Psoas muscle (tissue), 8 donors: Measurements from ENCODE around the gene SNORC. TPM values are rescaled to one million over a fixed set of nuclear protein-coding genes. Genes with fewer than 3 reads are reported as not detected.

ENCODE experiments used
- ATAC-seq, 4 donors: fragments of 200-7000 bp; cut with Tn5 transposase; one replicate each; pipeline ENCODE4 v1.9.1; 2020; ENCODE audit warnings: moderate library complexity in 3 of 4, mild to moderate bottlenecking in 2 of 4
- DNase-seq, 2 donors: peaks; one replicate each; pipeline ENCODE4 v3.0.0-alpha.2; 2020
- H3K27ac ChIP-seq: fragments of 200-600 bp; one replicate; pipeline ENCODE4 v1.8.0; 2022
- H3K27me3 ChIP-seq, 3 donors: fragments of 200-600 bp in 1 of 3; one replicate each; pipeline versions ENCODE4 v1.6.1 to v1.8.0; 2013 to 2022; ENCODE audit warnings: low read length in 2 of 3, mild to moderate bottlenecking in 2 of 3, moderate library complexity in 1 of 3; ENCODE audit not compliant: insufficient read depth in 3 of 3
- H3K36me3 ChIP-seq, 2 donors: fragments of 200-600 bp in 1 of 2; one replicate each; pipeline versions ENCODE4 v1.6.1 to v1.8.0; 2013 to 2022; ENCODE audit warnings: low read depth in 1 of 2, mild to moderate bottlenecking in 1 of 2, moderate library complexity in 1 of 2; ENCODE audit not compliant: insufficient read depth in 1 of 2
- H3K4me1 ChIP-seq: fragments of 200-600 bp; one replicate; pipeline ENCODE4 v1.8.0; 2022
- H3K4me3 ChIP-seq: fragments of 200-600 bp; one replicate; pipeline ENCODE4 v1.8.0; 2022; ENCODE audit warnings: mild to moderate bottlenecking
- H3K9me3 ChIP-seq: fragments of 200-600 bp; one replicate; pipeline ENCODE4 v1.8.0; 2022
- CTCF ChIP-seq: fragments of 200-600 bp; IDR thresholded peaks from one replicate; pipeline ENCODE4 v1.8.0; 2022; ENCODE audit warnings: antibody characterized with exemption
- WGBS, 3 donors: extraction: QIAGEN DNeasy Blood & Tissue Kit; methylation state at CpG; one replicate each; pipeline versions ENCODE4 v1.1.6 to v1.1.7; 2013; 5-methylcytosine and 5-hydroxymethylcytosine counted together
- intact Hi-C, 2 donors: fragments of 100-400 bp; cut with DNase I; formaldehyde crosslinking; loops; one replicate each; pipeline versions ENCODE4 v1.11.0 to v1.14.2; 2022
- polyA plus RNA-seq, 3 donors: library from polyadenylated mRNA; stranded (reverse); fragments of 200-250 nt; gene quantifications; one replicate each; pipeline ENCODE4 v1.2.3, GENCODE V29; 2013
- total RNA-seq, 4 donors: library from RNA; stranded (reverse); fragmentation: NEBNext Ultra II Directional in 2 of 4; extraction: Animal tissue kit (Norgen Biotek cat#: 25700) in 2 of 4; gene quantifications; one replicate each; pipeline versions ENCODE4 v1.2.1 to v1.2.4, GENCODE V29; 2021 to 2023
- donor health status: healthy with polysubstance abuse.
- donor health status: DM: no; HTN: no; CAD: no; lungs with moderate emphysema.
- donor health status: Bipolar disorder and iron deficiency.
- donor health status: healthy.
- donor health status: DM: yes; HTN: yes; CAD: no.
- donor health status: DM: no; HTN: no; CAD: no.
- donor health status: DM: no; HTN: no; CAD: no.
- donor health status: DM: yes; HTN: yes; CAD: no.

SNORC gene
- total and polyA plus RNA-seq, 7 donors: 0.06 to 2.1 (median 0.63) TPM

DNA sequence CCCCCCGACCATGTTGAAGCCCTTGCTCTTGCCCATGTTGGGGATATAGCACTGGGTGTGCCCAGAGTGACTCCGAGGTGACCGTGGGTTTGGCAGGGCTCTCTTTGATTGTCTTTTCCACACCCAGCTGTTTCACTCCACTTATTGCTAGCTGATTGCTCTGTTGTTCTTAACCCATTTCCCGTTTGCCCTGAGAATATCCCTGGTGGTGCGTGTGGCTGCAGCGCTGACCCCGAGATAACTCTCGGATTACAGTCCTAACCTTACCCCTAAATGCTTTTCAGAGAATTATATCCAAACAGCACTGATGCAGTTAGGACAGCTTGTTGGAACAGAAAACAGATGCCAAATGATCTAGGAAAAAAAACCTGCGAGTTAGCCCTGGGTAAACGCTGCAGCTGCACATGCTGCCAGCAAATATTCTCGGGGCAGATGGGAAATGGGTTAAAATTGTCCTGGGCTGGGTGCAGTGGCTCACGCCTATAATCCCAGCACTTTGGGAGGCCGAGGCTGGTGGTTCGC is 34.3 kb upstream of the SNORC start:
- intact Hi-C loops: no loop called here
- no peak for DNase-seq

GRCh38 chr2:232836934-232837333 is 33.1 kb upstream of the SNORC start:
- Histone ChIP-seq H3K36me3 (peaks cover 18 to 96% of the 10 kb centered on the region in 2 donors), H3K9me3 (no peaks in the 10 kb centered on the region), H3K27me3 (no peaks in the 10 kb centered on the region), H3K4me3 (no peak overlapping the region), H3K27ac (no peak overlapping the region), H3K4me1 (peaks cover 23% of the 10 kb centered on the region)
- intact Hi-C loops: no loop called here
- DNase-seq (no peak), ATAC-seq (no peak)
- no peak for TF ChIP-seq CTCF
- WGBS, 3 donors: 73 to 88% (median 78%) methylated on average over 4 of the region's 4 CpGs

More for the DNA sequence above, 34.3 kb upstream of the SNORC start:
- WGBS, 3 donors: 50 to 55% (median 51%) methylated on average over 14 of the region's 14 CpGs
- no peaks in the 10 kb centered on the region for H3K9me3 ChIP-seq
- no peak for TF ChIP-seq CTCF
- peak in 1 of 4 donors; percentile 14 for ATAC-seq
- H3K4me1 ChIP-seq: peaks cover 23% of the 10 kb centered on the region
- no peak overlapping the region for H3K4me3 ChIP-seq
- peaks cover 22 to 96% of the 10 kb centered on the region in 2 donors for H3K36me3 ChIP-seq
- no peak overlapping the region for H3K27ac ChIP-seq
- H3K27me3 ChIP-seq: no peaks in the 10 kb centered on the region

GRCh38 chr2:232838406-232838874 is 31.6 kb upstream of the SNORC start:
- H3K9me3 ChIP-seq: no peaks in the 10 kb centered on the region
- no peak for TF ChIP-seq CTCF
- DNase-seq: no peak
- no peak overlapping the region for H3K4me3 ChIP-seq
- intact Hi-C loops: no loop called here
- no peaks in the 10 kb centered on the region for H3K27me3 ChIP-seq
- H3K4me1 ChIP-seq: peaks cover 23% of the 10 kb centered on the region
- 47 to 53% (median 51%) methylated on average over 2 of the region's 2 CpGs for WGBS, 3 donors
- no peak overlapping the region for H3K27ac ChIP-seq
- H3K36me3 ChIP-seq: peaks cover 17 to 90% of the 10 kb centered on the region in 2 donors
- peak in 1 of 4 donors; percentile 22 for ATAC-seq

GRCh38 chr2:232839411-232840079 is 30.5 kb upstream of the SNORC start:
- intact Hi-C loops: loop anchor here in 1 of 2 donors (10.0 kb wide), 1 partner anchor 415 kb away; the partner anchor contains the start of gene ATG16L1
- ATAC-seq: peak in 1 of 4 donors; percentile 46
- 44 to 49% (median 49%) methylated on average over 9 of the region's 9 CpGs for WGBS, 3 donors

More at GRCh38 chr2:232839411-232840079, 30.5 kb upstream of the SNORC start:
- TF ChIP-seq CTCF: no peak
- no peak overlapping the region for H3K27ac ChIP-seq
- H3K36me3 ChIP-seq: peaks cover 18 to 88% of the 10 kb centered on the region in 2 donors
- H3K9me3 ChIP-seq: no peaks in the 10 kb centered on the region
- H3K4me1 ChIP-seq: peaks cover 23% of the 10 kb centered on the region
- no peak overlapping the region for H3K4me3 ChIP-seq
- no peaks in the 10 kb centered on the region for H3K27me3 ChIP-seq
- peak in 1 of 2 donors; percentile 64 for DNase-seq
